ENCODE measurements around the gene RNFT2. TPM values are rescaled to one million over a fixed set of nuclear protein-coding genes. Genes with fewer than 3 reads are reported as not detected.

Gene RNFT2
- total RNA-seq, 1 experiment from 2014 or later, result 27.7 TPM

- Mint-ChIP-seq H3K9me3 (peaks cover 8% of the 10 kb centered on the region; the same call in 1 of the 2 replicates), H3K36me3 (no peaks in the 10 kb centered on the region), H3K4me3 (no peak overlapping the region), H3K27me3 (ENCODE audit: low read depth) (peaks cover 20% of the 10 kb centered on the region), H3K4me1 (peaks cover 26% of the 10 kb centered on the region), H3K27ac (no peak overlapping the region)
- ChIA-PET CTCF (interaction anchor here (0.6 to 0.8 kb wide), 2 partner anchors 197 to 679 kb away, joined by 3 read pairs; no protein-coding TSS in a partner anchor), POLR2A (no interaction called here)
- TF ChIP-seq ZNF121 (CRISPR knock-in tag; IDR thresholded peaks at IDR 0.05) (no peak), JAZF1 (CRISPR knock-in tag; IDR thresholded peaks at IDR 0.05) (no peak), ZNF263 (CRISPR knock-in tag; IDR thresholded peaks at IDR 0.05; ENCODE audit: low read depth) (no peak), AR (CRISPR knock-in tag; IDR thresholded peaks at IDR 0.05) (no peak), ZNF512 (CRISPR knock-in tag; IDR thresholded peaks at IDR 0.05; ENCODE audit: borderline replicate concordance) (no peak), RELA (CRISPR knock-in tag; IDR thresholded peaks at IDR 0.05; ENCODE audit: borderline replicate concordance) (no peak), FOXK1 (CRISPR knock-in tag; IDR thresholded peaks at IDR 0.05) (no peak), TP53 (CRISPR knock-in tag; IDR thresholded peaks at IDR 0.05) (no peak), ZNF423 (CRISPR knock-in tag; IDR thresholded peaks at IDR 0.05) (no peak)
- ATAC-seq, result no peak
- no peak for DNase-seq (ENCODE audit: low spot score)
Measured at GRCh38 chr12:116689521-116689920, 48.6 kb upstream of the RNFT2 start.

GRCh38 chr12:116689979-116690744 lies 48.0 kb upstream of the RNFT2 start:
- POLR2A ChIA-PET, result no interaction called here
- DNase-seq (ENCODE audit: low spot score), result no peak
- Mint-ChIP-seq H3K27me3 (ENCODE audit: low read depth) (peaks cover 26% of the 10 kb centered on the region), H3K4me1 (peaks cover 25% of the 10 kb centered on the region), H3K27ac (no peak overlapping the region), H3K9me3 (peaks cover 14% of the 10 kb centered on the region), H3K4me3 (no peak overlapping the region), H3K36me3 (peaks cover 4% of the 10 kb centered on the region)
- CTCF ChIA-PET, result interaction anchor here (0.8 to 1.8 kb wide), 3 partner anchors 19 to 680 kb away, joined by 3 read pairs; no protein-coding TSS in a partner anchor
- no peak for ATAC-seq
- no peak for TF ChIP-seq TEAD1 (CRISPR knock-in tag; IDR thresholded peaks at IDR 0.05)

GRCh38 chr12:116691205-116691604 lies 46.9 kb upstream of the RNFT2 start:
- no peak overlapping the region for H3K4me3 Mint-ChIP-seq
- no peak overlapping the region for H3K27ac Mint-ChIP-seq
- DNase-seq (ENCODE audit: low spot score) (no peak), ATAC-seq (no peak)
- H3K9me3 Mint-ChIP-seq, result peaks cover 14% of the 10 kb centered on the region
- H3K4me1 Mint-ChIP-seq, result peaks cover 18% of the 10 kb centered on the region
- CTCF ChIA-PET, result interaction anchor here (0.9 to 1.8 kb wide), 2 partner anchors 14 to 18 kb away, joined by 3 to 4 read pairs; no protein-coding TSS in a partner anchor
- H3K27me3 Mint-ChIP-seq (ENCODE audit: low read depth), result peaks cover 27% of the 10 kb centered on the region
- POLR2A ChIA-PET, result no interaction called here
- H3K36me3 Mint-ChIP-seq, result peaks cover 4% of the 10 kb centered on the region
- TF ChIP-seq ZBTB43 (CRISPR knock-in tag; IDR thresholded peaks at IDR 0.05), result no peak
- TF ChIP-seq ELF4 (CRISPR knock-in tag; IDR thresholded peaks at IDR 0.05; ENCODE audit: low read depth), result no peak
- TF ChIP-seq CREM (CRISPR knock-in tag; IDR thresholded peaks at IDR 0.05), result no peak
- no peak for TF ChIP-seq ZNF263 (CRISPR knock-in tag; IDR thresholded peaks at IDR 0.05; ENCODE audit: low read depth)
